Ascending aorta (tissue), 2 donors: Measurements from ENCODE around the gene AMBRA1. TPM values are rescaled to one million over a fixed set of nuclear protein-coding genes. Genes with fewer than 3 reads are reported as not detected.

ENCODE experiments used
- DNase-seq, 2 donors: peaks; one replicate each; pipeline ENCODE4 v3.0.0-alpha.2; 2019; ENCODE audit warnings: low spot score in 2 of 2
- H3K27ac ChIP-seq, 2 donors: fragments of 200-600 bp; sonication (generic); one replicate each; pipeline ENCODE4 v1.5.1; 2016 to 2017; ENCODE audit warnings: mild to moderate bottlenecking in 1 of 2
- H3K27me3 ChIP-seq: fragments of 200-600 bp; sonication (generic); one replicate; pipeline ENCODE4 v1.5.1; 2017
- H3K36me3 ChIP-seq, 2 donors: fragments of 200-600 bp; sonication (generic); one replicate each; pipeline ENCODE4 v1.5.1; 2016
- H3K4me1 ChIP-seq, 2 donors: fragments of 200-600 bp; sonication (generic); one replicate each; pipeline ENCODE4 v1.5.1; 2016 to 2017; ENCODE audit warnings: mild to moderate bottlenecking in 1 of 2
- H3K4me3 ChIP-seq, 2 donors: fragments of 200-600 bp; sonication (generic); one replicate each; pipeline ENCODE4 v1.5.1; 2016 to 2017; ENCODE audit warnings: mild to moderate bottlenecking in 1 of 2
- H3K9me3 ChIP-seq, 2 donors: fragments of 200-600 bp; sonication (generic); one replicate each; pipeline ENCODE4 v1.5.1; 2016
- intact Hi-C: fragments of 100-400 bp; cut with DNase I; formaldehyde crosslinking; loops from one replicate; pipeline ENCODE4 v1.15.1; 2023
- total RNA-seq: library from RNA; depleted of rRNA; stranded (reverse); fragments of >200 nt; gene quantifications from one replicate; pipeline ENCODE4 v1.1.0, GENCODE V29; 2016
- TF ChIP-seq, protein P1 (sequence below), 3 experiments: fragments of 200-600 bp in 2 of 3; fragments of 450-650 bp in 1 of 3; sonication (generic) in 2 of 3; IDR thresholded peaks; one replicate each; pipeline ENCODE4 v1.5.1; 2016 to 2019; ENCODE audit warnings: antibody characterized with exemption in 3 of 3, mild to moderate bottlenecking in 1 of 3, moderate library complexity in 1 of 3

The AMBRA1 gene
- total RNA-seq, 1 donor from 2014 or later: 12.1 TPM

GRCh38 chr11:46383404-46383758 lies 210.4 kb downstream of the AMBRA1 start:
- Histone ChIP-seq H3K9me3 (no peaks in the 10 kb centered on the region), H3K27me3 (peaks cover 14% of the 10 kb centered on the region), H3K36me3 (no peaks in the 10 kb centered on the region), H3K4me3 (no peak overlapping the region), H3K4me1 (peaks cover 5 to 7% of the 10 kb centered on the region in 2 donors), H3K27ac (no peak overlapping the region)
- TF ChIP-seq, protein P1, sequence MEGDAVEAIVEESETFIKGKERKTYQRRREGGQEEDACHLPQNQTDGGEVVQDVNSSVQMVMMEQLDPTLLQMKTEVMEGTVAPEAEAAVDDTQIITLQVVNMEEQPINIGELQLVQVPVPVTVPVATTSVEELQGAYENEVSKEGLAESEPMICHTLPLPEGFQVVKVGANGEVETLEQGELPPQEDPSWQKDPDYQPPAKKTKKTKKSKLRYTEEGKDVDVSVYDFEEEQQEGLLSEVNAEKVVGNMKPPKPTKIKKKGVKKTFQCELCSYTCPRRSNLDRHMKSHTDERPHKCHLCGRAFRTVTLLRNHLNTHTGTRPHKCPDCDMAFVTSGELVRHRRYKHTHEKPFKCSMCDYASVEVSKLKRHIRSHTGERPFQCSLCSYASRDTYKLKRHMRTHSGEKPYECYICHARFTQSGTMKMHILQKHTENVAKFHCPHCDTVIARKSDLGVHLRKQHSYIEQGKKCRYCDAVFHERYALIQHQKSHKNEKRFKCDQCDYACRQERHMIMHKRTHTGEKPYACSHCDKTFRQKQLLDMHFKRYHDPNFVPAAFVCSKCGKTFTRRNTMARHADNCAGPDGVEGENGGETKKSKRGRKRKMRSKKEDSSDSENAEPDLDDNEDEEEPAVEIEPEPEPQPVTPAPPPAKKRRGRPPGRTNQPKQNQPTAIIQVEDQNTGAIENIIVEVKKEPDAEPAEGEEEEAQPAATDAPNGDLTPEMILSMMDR (IDR thresholded peaks at IDR 0.05): no peak
- intact Hi-C loops: loop anchor here (10.0 kb wide), 1 partner anchor 231 kb away; the partner anchor contains the start of genes ATG13 and HARBI1
- DNase-seq: no peak

- no peaks in the 10 kb centered on the region for H3K36me3 ChIP-seq
- H3K27ac ChIP-seq: no peak overlapping the region
- peaks cover 14% of the 10 kb centered on the region for H3K27me3 ChIP-seq
- H3K4me3 ChIP-seq: peak overlapping the region; percentile 71 to 84
- H3K4me1 ChIP-seq: peaks cover 5 to 7% of the 10 kb centered on the region in 2 donors
- DNase-seq: no peak
- intact Hi-C loops: loop anchor here (10.0 kb wide), 1 partner anchor 232 kb away; the partner anchor contains the start of genes ATG13 and HARBI1
- no peaks in the 10 kb centered on the region for H3K9me3 ChIP-seq
- TF ChIP-seq, protein P1 (IDR thresholded peaks at IDR 0.05): peak; percentile 11 to 35 (median 14)
These were observed 211.0 kb downstream of the AMBRA1 start for GRCh38 chr11:46382646-46383403.

- H3K27ac ChIP-seq: no peak overlapping the region
- intact Hi-C loops: loop anchor here (10.0 kb wide), 1 partner anchor 233 kb away; the partner anchor contains the start of genes ATG13 and HARBI1
- H3K36me3 ChIP-seq: peaks cover 1 to 6% of the 10 kb centered on the region in 2 donors
- H3K4me3 ChIP-seq: peak overlapping the region; percentile 71 to 84
- H3K4me1 ChIP-seq: peaks cover 5 to 7% of the 10 kb centered on the region in 2 donors
- no peaks in the 10 kb centered on the region for H3K9me3 ChIP-seq
- no peak for DNase-seq
- TF ChIP-seq, protein P1 (IDR thresholded peaks at IDR 0.05): no peak
- H3K27me3 ChIP-seq: peaks cover 14% of the 10 kb centered on the region
These were observed 211.8 kb downstream of the AMBRA1 start for GRCh38 chr11:46381819-46382645.

DNA sequence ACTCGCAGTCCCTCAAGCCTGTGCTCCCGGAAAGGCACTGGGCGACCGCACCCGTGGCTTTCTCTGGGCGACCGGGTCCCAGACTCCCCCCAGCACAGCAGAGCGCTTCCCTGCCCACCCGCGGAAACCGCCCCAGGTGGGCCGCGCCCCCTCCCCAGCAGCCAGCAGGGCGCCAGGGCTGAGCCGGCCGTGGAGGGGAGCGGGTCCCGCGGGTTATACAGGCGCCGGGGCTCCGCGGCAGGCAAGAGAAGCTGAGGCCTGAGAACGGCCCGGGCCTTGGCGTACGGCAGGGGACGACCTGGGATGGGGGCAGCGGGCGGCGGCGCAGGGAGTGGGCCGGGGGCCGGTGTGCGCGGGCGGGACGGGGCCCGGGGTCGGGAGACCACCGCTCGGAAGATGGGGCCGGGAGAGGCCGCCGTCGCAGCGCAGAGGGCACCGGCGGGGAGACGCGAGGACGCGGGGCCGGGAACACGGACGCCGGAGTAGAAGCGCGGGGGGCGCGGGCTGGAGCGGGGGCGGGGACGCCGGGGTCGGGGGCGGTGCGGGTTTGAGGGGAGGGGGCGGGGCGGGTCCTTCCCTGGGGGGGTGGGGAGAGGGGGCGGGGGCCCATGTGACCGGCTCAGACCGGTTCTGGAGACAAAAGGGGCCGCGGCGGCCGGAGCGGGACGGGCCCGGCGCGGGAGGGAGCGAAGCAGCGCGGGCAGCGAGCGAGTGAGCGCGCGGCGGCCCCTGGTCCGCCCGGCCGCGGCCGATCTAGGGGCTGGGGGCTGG lies 212.6 kb downstream of the AMBRA1 start, which contains the start of gene MDK:
Gene MDK (plus strand): TSS at position 622 of the 771 bp plus-strand sequence. CDS start 389 bp downstream, outside the sequence.
- peak within 1 kb of the TSS; percentile 71 to 84 for H3K4me3 ChIP-seq
- no peaks in the 10 kb centered on the region for H3K9me3 ChIP-seq
- H3K4me1 ChIP-seq: peaks cover 5 to 7% of the 10 kb centered on the region in 2 donors
- no peak for DNase-seq
- H3K36me3 ChIP-seq: peaks cover 9 to 14% of the 10 kb centered on the region in 2 donors
- peak within 1 kb of the TSS; percentile 28 to 52 for H3K27ac ChIP-seq
- peaks cover 14% of the 10 kb centered on the region for H3K27me3 ChIP-seq
- intact Hi-C loops: loop anchor here (10.0 kb wide), 1 partner anchor 234 kb away; the partner anchor contains the start of genes ATG13 and HARBI1
- TF ChIP-seq, protein P1 (IDR thresholded peaks at IDR 0.05): no peak
